Right lobe of liver (tissue), 4 donors: Measurements from ENCODE around the gene LCLAT1.

Experiments used
- POLR2A ChIP-seq: fragments of 450-650 bp; IDR thresholded peaks from one replicate; pipeline ENCODE4 v1.6.1; 2017; ENCODE audit warnings: antibody characterized with exemption, mild to moderate bottlenecking
- TF ChIP-seq, protein P1 (sequence below), 4 donors: fragments of 200-600 bp in 3 of 4; fragments of 450-650 bp in 1 of 4; IDR thresholded peaks; one replicate each; pipeline versions ENCODE4 v1.5.1 to v1.8.0; 2016 to 2022; ENCODE audit warnings: antibody characterized with exemption in 4 of 4, mild to moderate bottlenecking in 2 of 4
- donor health status: DM: no; HTN: no; CAD: no.
- donor health status: DM: no; HTN: no; CAD: no.
- donor health status: DM: no; HTN: yes; CAD: no.

GRCh38 chr2:30561349-30561748 is 114.3 kb downstream of the LCLAT1 start:
- no peak for TF ChIP-seq POLR2A
- TF ChIP-seq, protein P1, sequence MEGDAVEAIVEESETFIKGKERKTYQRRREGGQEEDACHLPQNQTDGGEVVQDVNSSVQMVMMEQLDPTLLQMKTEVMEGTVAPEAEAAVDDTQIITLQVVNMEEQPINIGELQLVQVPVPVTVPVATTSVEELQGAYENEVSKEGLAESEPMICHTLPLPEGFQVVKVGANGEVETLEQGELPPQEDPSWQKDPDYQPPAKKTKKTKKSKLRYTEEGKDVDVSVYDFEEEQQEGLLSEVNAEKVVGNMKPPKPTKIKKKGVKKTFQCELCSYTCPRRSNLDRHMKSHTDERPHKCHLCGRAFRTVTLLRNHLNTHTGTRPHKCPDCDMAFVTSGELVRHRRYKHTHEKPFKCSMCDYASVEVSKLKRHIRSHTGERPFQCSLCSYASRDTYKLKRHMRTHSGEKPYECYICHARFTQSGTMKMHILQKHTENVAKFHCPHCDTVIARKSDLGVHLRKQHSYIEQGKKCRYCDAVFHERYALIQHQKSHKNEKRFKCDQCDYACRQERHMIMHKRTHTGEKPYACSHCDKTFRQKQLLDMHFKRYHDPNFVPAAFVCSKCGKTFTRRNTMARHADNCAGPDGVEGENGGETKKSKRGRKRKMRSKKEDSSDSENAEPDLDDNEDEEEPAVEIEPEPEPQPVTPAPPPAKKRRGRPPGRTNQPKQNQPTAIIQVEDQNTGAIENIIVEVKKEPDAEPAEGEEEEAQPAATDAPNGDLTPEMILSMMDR (IDR thresholded peaks at IDR 0.05) = no peak
